Spleen (tissue), 7 donors: ENCODE results near the gene CDH15.

Source experiments
- CTCF ChIP-seq, 11 experiments: fragments of 200-600 bp in 7 of 11; fragments of 450-650 bp in 4 of 11; sonication (generic) in 4 of 11; IDR thresholded peaks in 8 of 11; conservative IDR thresholded peaks in 3 of 11; 1 replicate in 7 of 11; 2 replicates in 4 of 11; pipeline versions ENCODE4 v1.4.0 to v1.8.0; 2016 to 2021; ENCODE audit warnings: antibody characterized with exemption in 11 of 11, inconsistent platforms in 4 of 11, mild to moderate bottlenecking in 1 of 11
- POLR2A ChIP-seq, 3 donors: fragments of 450-650 bp; IDR thresholded peaks; one replicate each; pipeline ENCODE4 v1.5.1; 2017; ENCODE audit warnings: antibody characterized with exemption in 3 of 3, mild to moderate bottlenecking in 1 of 3
- POLR2AphosphoS5 ChIP-seq, 3 donors: sonication (generic); formaldehyde crosslinking; IDR thresholded peaks; one replicate each; pipeline ENCODE4 v1.5.1; 2017; ENCODE audit warnings: antibody characterized with exemption in 3 of 3
- donor health status: DM: no; HTN: no; CAD: no; lungs with moderate emphysema.
- donor health status: DM: no; HTN: no; CAD: no.
- donor health status: DM: no; HTN: no; CAD: no.

- TF ChIP-seq POLR2A (IDR thresholded peaks at IDR 0.05) (no peak), CTCF (IDR thresholded peaks at IDR 0.05 in 8 of 11, conservative IDR thresholded peaks at IDR 0.05 in 3 of 11) (no peak), POLR2AphosphoS5 (IDR thresholded peaks at IDR 0.05) (no peak)
Measured at GRCh38 chr16:89172528-89173173, 1.1 kb downstream of the CDH15 start.
